GM13976 (cell line): ENCODE measurements around the gene TCP11L1.

ENCODE experiments used
- DNase-seq: peaks from one replicate; pipeline ENCODE4 v3.0.0; 2012; ENCODE audit warnings: low spot score
- in situ Hi-C: fragments of 300-500 bp; cut with MboI; formaldehyde crosslinking; loops from one replicate; pipeline ENCODE4 v1.12.0; 2022; ENCODE audit warnings: low sequenced_read_pairs, mixed read lengths, inconsistent platforms; ENCODE audit not compliant: unreplicated experiment
- TF ChIP-seq, protein P1 (sequence below): IDR thresholded peaks from 2 replicates; pipeline ENCODE4 v1.5.1; 2012; ENCODE audit warnings: borderline replicate concordance, mild to moderate bottlenecking; ENCODE audit not compliant: insufficient read depth; ENCODE audit errors: extremely low read depth, missing control alignments, control extremely low read depth

Gene TCP11L1

DNA sequence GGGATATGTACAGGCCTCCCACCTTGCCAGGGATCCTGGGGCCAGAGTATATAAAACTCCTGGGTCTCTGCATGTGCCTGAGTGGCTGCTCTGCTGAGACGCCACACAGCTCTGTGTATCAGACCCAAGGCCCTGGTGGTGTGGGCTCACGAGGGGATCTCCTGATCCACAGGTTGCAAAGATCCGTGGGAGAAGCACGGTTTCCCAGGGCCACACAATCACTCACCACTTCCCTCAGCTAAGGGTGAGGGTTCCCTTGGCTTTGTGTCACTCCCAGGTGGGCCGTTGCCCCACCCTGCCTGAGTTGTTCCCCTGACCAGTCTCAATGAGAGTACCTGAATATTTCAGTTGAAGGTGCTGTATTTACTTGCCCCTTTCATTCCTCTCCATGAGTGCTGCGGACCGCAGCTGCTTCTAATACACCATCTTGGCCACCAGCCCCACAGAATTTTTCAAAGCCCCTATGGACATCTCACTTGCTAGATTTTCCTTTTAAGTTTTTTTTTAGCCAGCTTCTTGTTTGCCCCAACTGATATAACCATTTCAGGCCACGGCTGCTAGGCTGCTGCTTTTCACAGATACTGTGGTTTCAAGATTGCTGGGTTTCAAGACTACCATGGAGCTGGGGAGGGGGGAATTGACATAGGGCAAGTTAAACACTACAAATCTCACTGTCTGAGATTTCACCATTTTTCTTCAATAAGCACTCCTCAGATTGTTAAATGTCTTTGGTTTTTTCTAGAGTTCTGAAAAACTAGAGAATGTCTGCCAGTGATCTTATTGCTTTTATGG is 37.4 kb upstream of the TCP11L1 start:
- in situ Hi-C loops = no loop called here
- no peak for DNase-seq
- TF ChIP-seq, protein P1, sequence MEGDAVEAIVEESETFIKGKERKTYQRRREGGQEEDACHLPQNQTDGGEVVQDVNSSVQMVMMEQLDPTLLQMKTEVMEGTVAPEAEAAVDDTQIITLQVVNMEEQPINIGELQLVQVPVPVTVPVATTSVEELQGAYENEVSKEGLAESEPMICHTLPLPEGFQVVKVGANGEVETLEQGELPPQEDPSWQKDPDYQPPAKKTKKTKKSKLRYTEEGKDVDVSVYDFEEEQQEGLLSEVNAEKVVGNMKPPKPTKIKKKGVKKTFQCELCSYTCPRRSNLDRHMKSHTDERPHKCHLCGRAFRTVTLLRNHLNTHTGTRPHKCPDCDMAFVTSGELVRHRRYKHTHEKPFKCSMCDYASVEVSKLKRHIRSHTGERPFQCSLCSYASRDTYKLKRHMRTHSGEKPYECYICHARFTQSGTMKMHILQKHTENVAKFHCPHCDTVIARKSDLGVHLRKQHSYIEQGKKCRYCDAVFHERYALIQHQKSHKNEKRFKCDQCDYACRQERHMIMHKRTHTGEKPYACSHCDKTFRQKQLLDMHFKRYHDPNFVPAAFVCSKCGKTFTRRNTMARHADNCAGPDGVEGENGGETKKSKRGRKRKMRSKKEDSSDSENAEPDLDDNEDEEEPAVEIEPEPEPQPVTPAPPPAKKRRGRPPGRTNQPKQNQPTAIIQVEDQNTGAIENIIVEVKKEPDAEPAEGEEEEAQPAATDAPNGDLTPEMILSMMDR = no peak

DNA sequence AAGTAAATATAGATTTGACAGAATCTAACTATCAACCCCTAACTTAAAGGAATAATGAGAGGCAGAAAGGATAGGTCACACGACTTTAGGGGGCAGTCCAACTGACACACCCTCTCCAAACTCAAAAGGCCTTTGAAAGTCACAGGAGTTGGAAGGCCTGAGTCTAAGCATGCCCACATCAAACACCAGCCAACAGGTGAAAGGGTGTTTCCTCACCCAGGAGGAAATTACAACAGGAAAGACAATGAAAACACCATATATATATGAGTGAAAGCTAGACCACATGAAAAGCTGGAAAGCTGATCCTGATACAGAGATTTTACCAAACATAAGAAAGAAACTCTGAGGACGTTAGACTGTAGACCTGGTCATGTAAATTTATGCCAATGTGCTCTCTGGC is 34.2 kb upstream of the TCP11L1 start:
- DNase-seq = no peak

DNA sequence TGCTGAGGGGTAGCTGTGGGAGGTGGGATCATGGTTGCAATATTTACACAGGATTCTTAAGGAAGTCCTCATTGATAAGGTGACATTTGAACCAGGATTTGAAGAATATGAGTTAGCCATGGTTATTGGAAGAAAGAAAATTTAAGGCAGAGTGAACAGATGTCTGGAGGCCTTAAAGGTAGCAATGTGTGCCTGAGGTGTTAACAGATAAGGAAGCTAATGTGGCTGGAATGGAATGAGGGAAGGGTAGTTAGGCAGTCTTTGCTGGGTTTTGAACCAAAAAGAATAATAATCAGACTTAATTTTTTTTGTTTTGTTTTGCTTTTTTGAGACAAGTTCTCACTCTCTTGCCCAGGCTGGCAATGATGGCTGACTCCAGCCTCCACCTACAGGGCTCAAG is 33.4 kb upstream of the TCP11L1 start:
- TF ChIP-seq, protein P1 = no peak
- in situ Hi-C loops = no loop called here
- DNase-seq = no peak

More for the DNA sequence above, 34.2 kb upstream of the TCP11L1 start:
- TF ChIP-seq, protein P1 = no peak
- in situ Hi-C loops = no loop called here

DNA sequence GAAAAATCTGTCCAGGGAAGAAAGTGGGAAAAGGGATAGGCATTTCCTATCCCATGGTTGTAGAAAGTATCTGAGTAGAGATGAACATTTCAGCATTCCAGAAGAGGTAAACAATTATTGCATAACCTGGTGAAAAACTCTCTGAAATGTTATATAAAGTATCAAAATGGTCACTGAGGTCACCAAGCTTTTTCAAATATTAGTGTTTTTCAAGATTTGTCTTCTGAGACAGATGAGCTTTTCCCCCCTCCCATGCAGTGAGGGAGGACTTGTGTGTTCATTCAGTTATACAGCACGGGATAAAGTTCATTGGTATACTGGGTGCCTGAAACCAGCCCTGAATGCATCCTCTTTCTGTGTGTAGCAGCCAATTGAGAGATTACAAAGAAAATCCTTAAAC is 25.6 kb upstream of the TCP11L1 start:
- in situ Hi-C loops = no loop called here
- no peak for DNase-seq
- TF ChIP-seq, protein P1 = no peak

DNA sequence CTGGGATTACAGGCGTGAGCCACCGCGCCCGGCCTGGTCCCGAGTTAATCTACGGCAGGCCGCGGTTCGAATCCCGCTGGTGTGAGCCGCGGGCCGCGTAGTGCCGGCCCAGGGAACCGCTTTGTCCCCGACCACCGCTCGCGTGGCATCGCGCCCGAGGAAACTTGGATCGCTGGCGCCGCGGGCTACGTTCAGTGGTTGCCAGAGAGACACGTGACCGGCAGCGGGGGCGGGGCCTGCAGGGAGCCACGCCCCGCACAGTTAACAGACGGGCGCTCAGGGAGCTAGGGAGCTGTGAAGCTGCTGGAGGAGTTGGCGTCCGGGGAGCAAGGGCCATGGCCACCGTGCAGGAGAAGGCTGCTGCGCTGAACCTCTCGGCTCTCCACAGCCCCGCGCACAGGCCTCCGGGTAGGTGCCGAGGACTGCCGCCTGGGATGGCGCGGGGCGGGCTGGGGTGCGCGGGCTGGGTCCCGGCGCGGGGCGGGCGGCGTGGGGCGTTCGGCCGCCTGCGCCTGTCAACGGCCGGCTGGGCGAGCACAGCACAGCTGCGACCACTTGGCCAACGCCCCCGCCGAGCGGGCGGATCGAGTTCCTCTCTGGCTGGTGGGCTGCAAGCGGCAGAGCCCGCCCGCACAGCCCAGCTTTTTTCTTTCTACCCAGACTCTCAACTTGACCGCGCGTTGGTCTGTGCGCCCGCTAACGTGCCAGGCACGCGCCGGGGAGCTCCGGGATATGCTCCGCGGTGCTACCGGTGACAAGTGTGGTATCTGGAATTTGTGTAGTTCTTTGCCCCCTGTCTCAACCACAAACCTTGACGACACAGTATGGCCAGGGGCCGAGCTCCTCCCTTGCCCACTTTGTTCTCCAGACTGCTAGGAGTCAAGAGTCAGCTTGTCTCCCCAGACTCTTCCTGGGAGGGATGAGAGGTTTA is 23.5 kb upstream of the TCP11L1 start, which contains the start of gene DEPDC7:
Gene DEPDC7 (plus strand): TSS at position 258 of the 931 bp plus-strand sequence. CDS start 78 bp downstream, at position 336.
- TF ChIP-seq, protein P1 = no peak
- DNase-seq = peak; percentile 89
- in situ Hi-C loops = no loop called here

DNA sequence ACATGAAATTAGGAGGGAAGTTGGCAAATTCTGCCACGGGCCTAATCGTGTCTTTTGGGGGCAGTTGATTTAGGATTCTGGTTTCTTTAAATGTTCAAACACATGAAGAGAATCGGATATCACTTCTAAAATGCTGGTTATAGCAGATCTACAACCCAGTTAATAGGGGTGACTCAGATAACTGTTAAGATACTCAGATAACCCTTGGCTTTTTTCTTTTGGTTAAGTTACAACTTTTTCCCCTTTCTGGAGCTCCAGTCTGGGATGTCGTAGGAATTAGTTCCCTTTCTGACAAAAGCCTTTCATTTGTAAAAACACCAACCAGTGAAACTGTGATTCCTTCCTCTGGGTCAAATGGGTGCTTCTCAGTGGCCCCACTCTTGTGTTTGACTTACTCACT is 22.7 kb upstream of the TCP11L1 start:
- in situ Hi-C loops = no loop called here
- DNase-seq = no peak
- TF ChIP-seq, protein P1 = no peak
